MCF 10A (cell line): ENCODE measurements around the gene RGS2. TPM values are rescaled to one million over a fixed set of nuclear protein-coding genes. Genes with fewer than 3 reads are reported as not detected.

ENCODE experiments used
- BruUV-seq: library from RNA; stranded (reverse); fragments of 400-500 nt; replicated peaks from 2 replicates; lab custom pipeline; 2021; lab: Mats Ljungman, UMichigan
- CTCF ChIA-PET: fragments of 300-600 bp; sonication (Branson Sonifier 250); formaldehyde crosslinking; extraction: SDS; loops from one replicate; lab custom pipeline; 2021; ENCODE audit warnings: antibody characterized with exemption, inconsistent platforms; lab: Yijun Ruan, JAX
- POLR2A ChIA-PET: fragments of 300-600, 350-650 bp; sonication (Branson Sonifier 250); formaldehyde crosslinking; extraction: SDS; loops from one replicate; lab custom pipeline; 2020; ENCODE audit warnings: antibody characterized with exemption, inconsistent platforms; lab: Yijun Ruan, JAX
- DNase-seq: peaks from one replicate; pipeline ENCODE4 v3.0.0-alpha.2; 2018; ENCODE audit not compliant: unreplicated experiment
- H3K27ac Mint-ChIP-seq: one replicate; pipeline ENCODE4 v1.8.0; 2022; ENCODE audit warnings: mild to moderate bottlenecking, low read depth, mixed read lengths; ENCODE audit not compliant: unreplicated experiment
- H3K27me3 Mint-ChIP-seq: one replicate; pipeline ENCODE4 v1.8.0; 2022; ENCODE audit warnings: mixed read lengths; ENCODE audit not compliant: insufficient read depth, unreplicated experiment
- H3K36me3 Mint-ChIP-seq: one replicate; pipeline ENCODE4 v1.8.0; 2022; ENCODE audit warnings: mild to moderate bottlenecking, moderate library complexity, mixed read lengths; ENCODE audit not compliant: insufficient read depth, unreplicated experiment
- H3K4me1 Mint-ChIP-seq: one replicate; pipeline ENCODE4 v1.8.0; 2022; ENCODE audit warnings: mixed read lengths; ENCODE audit not compliant: insufficient read depth, unreplicated experiment
- H3K4me3 Mint-ChIP-seq: one replicate; pipeline ENCODE4 v1.8.0; 2022; ENCODE audit warnings: mild to moderate bottlenecking, moderate library complexity, mixed read lengths; ENCODE audit not compliant: unreplicated experiment
- H3K9me3 Mint-ChIP-seq: one replicate; pipeline ENCODE4 v1.8.0; 2022; ENCODE audit warnings: mixed read lengths; ENCODE audit not compliant: unreplicated experiment
- CTCF ChIP-seq: fragments of 200-600 bp; IDR thresholded peaks from one replicate; pipeline ENCODE4 v1.8.0; 2022; ENCODE audit warnings: antibody characterized with exemption, mild to moderate bottlenecking; ENCODE audit not compliant: unreplicated experiment
- intact Hi-C: fragments of 100-400 bp; cut with micrococcal nuclease; formaldehyde crosslinking; loops from 2 replicates; pipeline ENCODE4 v1.14.1; 2022
- total RNA-seq: library from RNA; stranded (reverse); gene quantifications from 2 replicates; pipeline ENCODE4 v1.2.3, GENCODE V29; 2022

The RGS2 gene
- total RNA-seq, 1 experiment from 2014 or later = 42.6 TPM

GRCh38 chr1:192811594-192812239 lies 2.9 kb downstream of the RGS2 start:
- Mint-ChIP-seq H3K9me3 (no peaks in the 10 kb centered on the region), H3K27ac (peak overlapping the region; percentile 63), H3K36me3 (peaks cover 50% of the 10 kb centered on the region), H3K27me3 (no peaks in the 10 kb centered on the region), H3K4me1 (peaks cover 31% of the 10 kb centered on the region), H3K4me3 (peak overlapping the region; percentile 97)
- intact Hi-C loops = no loop called here
- no TSS peak for BruUV-seq
- TF ChIP-seq CTCF = no peak
- POLR2A ChIA-PET = interaction anchor here (0.5 to 13.7 kb wide), 17 partner anchors 13 to 247 kb away, joined by 3 to 421 read pairs (median 7); partner anchors contain the start of genes RO60 and UCHL5
- no peak for DNase-seq
- CTCF ChIA-PET = interaction anchor here (0.7 to 15.6 kb wide), 10 partner anchors 13 to 334 kb away, joined by 3 to 226 read pairs (median 4); no protein-coding TSS in a partner anchor

GRCh38 chr1:192812420-192813209 lies 3.8 kb downstream of the RGS2 start:
- Mint-ChIP-seq H3K4me3 (peak overlapping the region; percentile 13), H3K27me3 (no peaks in the 10 kb centered on the region), H3K27ac (peak overlapping the region; percentile 3), H3K4me1 (peaks cover 22% of the 10 kb centered on the region), H3K9me3 (no peaks in the 10 kb centered on the region), H3K36me3 (peaks cover 50% of the 10 kb centered on the region)
- no TSS peak for BruUV-seq
- no peak for TF ChIP-seq CTCF
- no peak for DNase-seq
- ChIA-PET CTCF (interaction anchor here (0.7 to 15.6 kb wide), 3 partner anchors 95 to 207 kb away, joined by 3 to 226 read pairs (median 15); no protein-coding TSS in a partner anchor), POLR2A (interaction anchor here (0.5 to 13.7 kb wide), 12 partner anchors 18 to 254 kb away, joined by 3 to 421 read pairs (median 5); partner anchors contain the start of genes RO60 and UCHL5)
- intact Hi-C loops = no loop called here

GRCh38 chr1:192814805-192815204 lies 6.0 kb downstream of the RGS2 start:
- BruUV-seq = no TSS peak
- Mint-ChIP-seq H3K4me1 (peaks cover 14% of the 10 kb centered on the region), H3K4me3 (no peak overlapping the region), H3K27me3 (no peaks in the 10 kb centered on the region), H3K27ac (no peak overlapping the region), H3K36me3 (peaks cover 37% of the 10 kb centered on the region), H3K9me3 (no peaks in the 10 kb centered on the region)
- no peak for DNase-seq
- ChIA-PET CTCF (interaction anchor here (0.7 to 2.9 kb wide), 5 partner anchors 9 to 453 kb away, joined by 3 to 19 read pairs (median 3); no protein-coding TSS in a partner anchor), POLR2A (interaction anchor here (1.2 to 13.7 kb wide), 5 partner anchors 9 to 201 kb away, joined by 3 to 421 read pairs (median 8); no protein-coding TSS in a partner anchor)
- intact Hi-C loops = no loop called here
- no peak for TF ChIP-seq CTCF
